Measurements from ENCODE around the gene GLB1L2.

Gene GLB1L2

GRCh38 chr11:134407321-134407828, 75.6 kb downstream of the GLB1L2 start:
- Histone ChIP-seq H3K4me1 (ENCODE audit: insufficient read depth, low read length, poor library complexity, severe bottlenecking) (no peaks in the 10 kb centered on the region), H3K79me2 (ENCODE audit: insufficient read depth, low read length) (no peaks in the 10 kb centered on the region), H2AFZ (ENCODE audit: low read length) (no peak overlapping the region), H3K9me2 (replicated peaks; ENCODE audit: low read depth, low read length) (no peaks in the 10 kb centered on the region), H4K20me1 (ENCODE audit: insufficient read depth, low read length, poor library complexity, severe bottlenecking) (no peaks in the 10 kb centered on the region), H3K36me3 (ENCODE audit: insufficient read depth, low read length) (no peaks in the 10 kb centered on the region), H3F3A (ENCODE audit: low read depth) (no peaks in the 10 kb centered on the region), H3K27me3 (ENCODE audit: insufficient read depth, low read length, poor library complexity, severe bottlenecking) (no peaks in the 10 kb centered on the region), H3K9me3 (ENCODE audit: insufficient read depth, low read depth, low read length) (peaks cover 5% of the 10 kb centered on the region; the same call in 1 of the 2 replicates), H3K9ac (ENCODE audit: low read depth, low read length, poor library complexity, severe bottlenecking) (no peak overlapping the region), H3K4me2 (ENCODE audit: low read depth, low read length, poor library complexity, severe bottlenecking) (no peak overlapping the region), H3K4me3 (ENCODE audit: low read length, poor library complexity, severe bottlenecking) (no peak overlapping the region)
- TF ChIP-seq, protein P1, sequence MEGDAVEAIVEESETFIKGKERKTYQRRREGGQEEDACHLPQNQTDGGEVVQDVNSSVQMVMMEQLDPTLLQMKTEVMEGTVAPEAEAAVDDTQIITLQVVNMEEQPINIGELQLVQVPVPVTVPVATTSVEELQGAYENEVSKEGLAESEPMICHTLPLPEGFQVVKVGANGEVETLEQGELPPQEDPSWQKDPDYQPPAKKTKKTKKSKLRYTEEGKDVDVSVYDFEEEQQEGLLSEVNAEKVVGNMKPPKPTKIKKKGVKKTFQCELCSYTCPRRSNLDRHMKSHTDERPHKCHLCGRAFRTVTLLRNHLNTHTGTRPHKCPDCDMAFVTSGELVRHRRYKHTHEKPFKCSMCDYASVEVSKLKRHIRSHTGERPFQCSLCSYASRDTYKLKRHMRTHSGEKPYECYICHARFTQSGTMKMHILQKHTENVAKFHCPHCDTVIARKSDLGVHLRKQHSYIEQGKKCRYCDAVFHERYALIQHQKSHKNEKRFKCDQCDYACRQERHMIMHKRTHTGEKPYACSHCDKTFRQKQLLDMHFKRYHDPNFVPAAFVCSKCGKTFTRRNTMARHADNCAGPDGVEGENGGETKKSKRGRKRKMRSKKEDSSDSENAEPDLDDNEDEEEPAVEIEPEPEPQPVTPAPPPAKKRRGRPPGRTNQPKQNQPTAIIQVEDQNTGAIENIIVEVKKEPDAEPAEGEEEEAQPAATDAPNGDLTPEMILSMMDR (conservative IDR thresholded peaks at IDR 0.05; ENCODE audit: low read length) = no peak
- TF ChIP-seq EZH2phosphoT487 (IDR thresholded peaks at IDR 0.05; ENCODE audit: borderline replicate concordance) = no peak

- Histone ChIP-seq H3K4me1 (ENCODE audit: insufficient read depth, low read length, poor library complexity, severe bottlenecking) (no peaks in the 10 kb centered on the region), H3K9ac (ENCODE audit: low read depth, low read length, poor library complexity, severe bottlenecking) (no peak overlapping the region), H3K36me3 (ENCODE audit: insufficient read depth, low read length) (no peaks in the 10 kb centered on the region), H2AFZ (ENCODE audit: low read length) (no peak overlapping the region), H4K20me1 (ENCODE audit: insufficient read depth, low read length, poor library complexity, severe bottlenecking) (no peaks in the 10 kb centered on the region), H3K79me2 (ENCODE audit: insufficient read depth, low read length) (no peaks in the 10 kb centered on the region), H3K4me2 (ENCODE audit: low read depth, low read length, poor library complexity, severe bottlenecking) (no peak overlapping the region), H3K9me2 (replicated peaks; ENCODE audit: low read depth, low read length) (no peaks in the 10 kb centered on the region), H3K9me3 (ENCODE audit: insufficient read depth, low read depth, low read length) (peaks cover 5% of the 10 kb centered on the region; the same call in 1 of the 2 replicates), H3K4me3 (ENCODE audit: low read length, poor library complexity, severe bottlenecking) (no peak overlapping the region), H3K27me3 (ENCODE audit: insufficient read depth, low read length, poor library complexity, severe bottlenecking) (no peaks in the 10 kb centered on the region), H3F3A (ENCODE audit: low read depth) (no peaks in the 10 kb centered on the region)
- TF ChIP-seq EZH2phosphoT487 (IDR thresholded peaks at IDR 0.05; ENCODE audit: borderline replicate concordance) = no peak
- TF ChIP-seq, protein P1 (conservative IDR thresholded peaks at IDR 0.05; ENCODE audit: low read length) = no peak
Measured at GRCh38 chr11:134407923-134408322, 76.1 kb downstream of the GLB1L2 start.

DNA sequence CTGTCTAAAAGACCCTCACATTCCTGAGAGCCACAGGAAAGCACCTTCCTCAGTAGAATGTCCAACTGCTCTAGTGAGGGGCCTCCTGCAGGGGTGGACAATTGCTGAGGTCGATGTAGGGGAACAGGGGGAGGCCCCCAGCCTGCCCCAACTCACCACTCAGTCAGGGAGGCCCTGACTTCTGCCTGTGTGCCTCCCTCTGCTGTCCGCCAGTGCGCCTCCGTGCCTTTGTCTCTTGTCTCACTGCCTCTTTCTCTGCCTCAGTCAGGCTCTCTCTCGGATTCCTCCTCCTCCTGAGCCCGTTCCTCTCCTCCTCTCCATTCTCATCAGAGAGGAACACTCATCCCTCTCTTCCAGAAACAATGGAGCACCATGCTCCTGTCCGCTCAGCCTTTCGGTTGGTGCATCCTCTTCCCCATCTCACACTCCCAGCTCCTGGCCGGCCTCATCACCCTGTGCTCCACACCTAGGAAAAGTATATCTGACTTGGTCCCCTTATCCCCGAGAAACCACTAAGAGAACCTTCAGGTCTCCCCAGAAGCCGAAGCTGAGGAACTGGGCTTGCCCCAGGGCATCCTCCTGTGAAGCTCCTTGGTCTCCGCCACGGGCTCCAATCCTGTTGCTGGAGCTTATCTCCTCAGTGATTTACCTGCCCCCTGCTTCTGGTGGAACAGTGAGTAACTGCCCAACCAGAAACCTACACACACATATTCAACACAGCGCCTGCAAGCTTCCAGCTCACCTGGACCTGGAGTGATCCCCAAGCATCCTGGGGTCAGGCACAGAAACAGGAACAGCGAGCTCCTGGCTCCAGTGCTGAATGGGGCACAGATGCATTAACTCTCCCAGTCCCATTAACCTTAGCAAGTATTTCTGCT, 78.0 kb downstream of the GLB1L2 start:
- TF ChIP-seq EZH2phosphoT487 (IDR thresholded peaks at IDR 0.05; ENCODE audit: borderline replicate concordance) = no peak
- TF ChIP-seq, protein P1 (conservative IDR thresholded peaks at IDR 0.05; ENCODE audit: low read length) = no peak
- Histone ChIP-seq H3K9ac (ENCODE audit: low read depth, low read length, poor library complexity, severe bottlenecking) (no peak overlapping the region), H3K79me2 (ENCODE audit: insufficient read depth, low read length) (no peaks in the 10 kb centered on the region), H4K20me1 (ENCODE audit: insufficient read depth, low read length, poor library complexity, severe bottlenecking) (no peaks in the 10 kb centered on the region), H3K4me2 (ENCODE audit: low read depth, low read length, poor library complexity, severe bottlenecking) (no peak overlapping the region), H3K4me1 (ENCODE audit: insufficient read depth, low read length, poor library complexity, severe bottlenecking) (no peaks in the 10 kb centered on the region), H3K9me3 (ENCODE audit: insufficient read depth, low read depth, low read length) (peaks cover 2% of the 10 kb centered on the region; the same call in 1 of the 2 replicates), H3F3A (ENCODE audit: low read depth) (no peaks in the 10 kb centered on the region), H2AFZ (ENCODE audit: low read length) (no peak overlapping the region), H3K9me2 (replicated peaks; ENCODE audit: low read depth, low read length) (no peaks in the 10 kb centered on the region), H3K4me3 (ENCODE audit: low read length, poor library complexity, severe bottlenecking) (no peak overlapping the region), H3K27me3 (ENCODE audit: insufficient read depth, low read length, poor library complexity, severe bottlenecking) (no peaks in the 10 kb centered on the region), H3K36me3 (ENCODE audit: insufficient read depth, low read length) (no peaks in the 10 kb centered on the region)
